Breast epithelium (tissue), 4 donors: ENCODE results near the gene HLA-DQA2. TPM values are rescaled to one million over a fixed set of nuclear protein-coding genes. Genes with fewer than 3 reads are reported as not detected.

Experiments used
- DNase-seq, 2 donors: peaks; one replicate each; pipeline ENCODE4 v3.0.0-alpha.2; 2019; ENCODE audit warnings: low spot score in 2 of 2
- H3K27ac ChIP-seq, 2 donors: fragments of 200-600 bp; sonication (generic) in 1 of 2; one replicate each; pipeline ENCODE4 v1.5.1; 2016 to 2019; ENCODE audit warnings: mild to moderate bottlenecking in 1 of 2
- H3K27me3 ChIP-seq, 2 donors: fragments of 200-600 bp; sonication (generic) in 1 of 2; one replicate each; pipeline versions ENCODE4 v1.5.1 to v1.6.0; 2017 to 2019; ENCODE audit warnings: control low read depth in 1 of 2, mild to moderate bottlenecking in 1 of 2
- H3K36me3 ChIP-seq: fragments of 200-600 bp; one replicate; pipeline ENCODE4 v1.5.1; 2019
- H3K4me1 ChIP-seq, 2 donors: fragments of 200-600 bp; sonication (generic); one replicate each; pipeline ENCODE4 v1.5.1; 2016 to 2019; ENCODE audit warnings: control low read depth in 1 of 2
- H3K4me3 ChIP-seq, 3 donors: fragments of 200-600 bp; sonication (generic); 1 replicate in 2 of 3; 2 replicates in 1 of 3; pipeline ENCODE4 v1.5.1; 2016 to 2019; ENCODE audit warnings: mild to moderate bottlenecking in 3 of 3, moderate library complexity in 2 of 3
- H3K9me3 ChIP-seq, 2 donors: fragments of 200-600 bp; sonication (generic) in 1 of 2; one replicate each; pipeline ENCODE4 v1.5.1; 2016 to 2019; ENCODE audit warnings: control low read depth in 1 of 2
- CTCF ChIP-seq, 3 donors: fragments of 450-650 bp; IDR thresholded peaks; one replicate each; pipeline ENCODE4 v1.5.1; 2016 to 2017; ENCODE audit warnings: antibody characterized with exemption in 3 of 3, mild to moderate bottlenecking in 3 of 3, moderate library complexity in 3 of 3
- POLR2A ChIP-seq: fragments of 450-650 bp; IDR thresholded peaks from one replicate; pipeline ENCODE4 v1.6.1; 2016; ENCODE audit warnings: antibody characterized with exemption, mild to moderate bottlenecking, moderate library complexity
- POLR2AphosphoS5 ChIP-seq, 3 donors: sonication (generic); formaldehyde crosslinking; IDR thresholded peaks; one replicate each; pipeline ENCODE4 v1.6.1; 2017; ENCODE audit warnings: antibody characterized with exemption in 3 of 3
- intact Hi-C: fragments of 100-400 bp; cut with DNase I; formaldehyde crosslinking; loops from one replicate; pipeline ENCODE4 v1.15.1; 2023; ENCODE audit warnings: low total_unique reads
- total RNA-seq, 3 donors: library from RNA; depleted of rRNA; stranded (reverse); fragments of >200 nt; gene quantifications; one replicate each; pipeline ENCODE4 v1.1.0, GENCODE V29; 2016

HLA-DQA2 gene
- total RNA-seq, 3 donors from 2014 or later, result 0.48 to 2.0 (median 2.0) TPM

GRCh38 chr6:32761548-32761947 is 20.4 kb downstream of the HLA-DQA2 start:
- no peak for DNase-seq
- Histone ChIP-seq H3K27ac (no peak overlapping the region), H3K4me3 (no peak overlapping the region), H3K9me3 (no peaks in the 10 kb centered on the region), H3K27me3 (peaks cover 0 to 15% of the 10 kb centered on the region in 2 donors), H3K36me3 (no peaks in the 10 kb centered on the region), H3K4me1 (no peaks in the 10 kb centered on the region)
- TF ChIP-seq POLR2AphosphoS5 (IDR thresholded peaks at IDR 0.05) (no peak), POLR2A (no peak), CTCF (IDR thresholded peaks at IDR 0.05) (no peak)
- intact Hi-C loops, result no loop called here

DNA sequence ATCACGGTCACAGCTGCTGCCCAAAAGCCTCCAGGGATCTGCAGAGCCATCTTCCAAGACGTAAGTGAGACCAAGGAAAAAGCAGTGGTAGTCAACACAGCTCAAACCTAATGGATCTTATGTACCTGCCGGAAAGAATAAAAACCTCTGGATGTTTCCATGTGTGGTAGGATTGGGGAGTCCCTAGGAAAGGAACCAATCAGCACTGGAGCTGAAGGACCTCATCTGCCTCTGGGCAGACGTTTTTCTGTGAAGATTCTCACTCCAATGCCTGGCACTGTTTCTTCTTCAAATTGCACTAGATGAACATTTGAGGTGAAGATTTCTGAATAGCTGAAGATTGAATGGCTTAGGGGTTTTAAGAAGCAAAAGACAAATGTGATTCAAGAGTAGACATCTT is 22.2 kb downstream of the HLA-DQA2 start, which contains the start of gene HLA-DQB2:
Gene HLA-DQB2 (minus strand): TSS at position 112 of the 400 bp plus-strand sequence. CDS start 62 bp downstream, at position 50.
- Histone ChIP-seq H3K27ac (no peak within 1 kb of the TSS), H3K4me3 (no peak within 1 kb of the TSS), H3K36me3 (no peaks in the 10 kb centered on the region), H3K27me3 (peaks cover 0 to 22% of the 10 kb centered on the region in 2 donors), H3K9me3 (no peaks in the 10 kb centered on the region), H3K4me1 (no peaks in the 10 kb centered on the region)
- TF ChIP-seq POLR2A, result no peak
- TF ChIP-seq CTCF (IDR thresholded peaks at IDR 0.05), result no peak
- no peak for TF ChIP-seq POLR2AphosphoS5 (IDR thresholded peaks at IDR 0.05)
- no peak for DNase-seq
- intact Hi-C loops, result no loop called here

GRCh38 chr6:32764048-32764447 is 22.9 kb downstream of the HLA-DQA2 start:
- no peak overlapping the region for H3K27ac ChIP-seq
- H3K27me3 ChIP-seq, result peaks cover 0 to 22% of the 10 kb centered on the region in 2 donors
- no peak for TF ChIP-seq POLR2AphosphoS5 (IDR thresholded peaks at IDR 0.05)
- TF ChIP-seq CTCF (IDR thresholded peaks at IDR 0.05), result no peak
- no peak for TF ChIP-seq POLR2A
- no peaks in the 10 kb centered on the region for H3K36me3 ChIP-seq
- no peak for DNase-seq
- H3K4me1 ChIP-seq, result no peaks in the 10 kb centered on the region
- no peak overlapping the region for H3K4me3 ChIP-seq
- no peaks in the 10 kb centered on the region for H3K9me3 ChIP-seq
- intact Hi-C loops, result no loop called here

DNA sequence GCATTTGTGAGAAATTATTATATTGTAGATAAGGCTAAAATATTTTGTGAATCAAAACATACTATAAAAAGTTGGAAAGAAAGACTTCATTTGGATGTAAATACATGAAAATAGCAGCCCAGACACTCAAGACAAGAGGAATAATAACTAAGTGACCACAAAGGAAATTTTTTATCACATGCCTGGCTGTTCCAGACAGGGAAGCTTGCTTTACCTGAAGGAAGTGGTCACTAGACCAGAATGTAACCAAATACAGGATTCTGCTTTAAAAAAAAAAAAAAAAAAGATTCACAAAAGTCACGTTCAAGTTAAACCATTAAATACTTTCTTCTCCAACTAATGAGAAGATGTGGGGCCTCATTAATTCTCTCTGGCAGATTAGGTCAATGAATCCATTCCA is 31.5 kb downstream of the HLA-DQA2 start:
- H3K9me3 ChIP-seq, result no peaks in the 10 kb centered on the region
- no peak for TF ChIP-seq POLR2A
- no peak for TF ChIP-seq CTCF (IDR thresholded peaks at IDR 0.05)
- no peak for TF ChIP-seq POLR2AphosphoS5 (IDR thresholded peaks at IDR 0.05)
- H3K27ac ChIP-seq, result no peak overlapping the region
- H3K4me1 ChIP-seq, result no peaks in the 10 kb centered on the region
- intact Hi-C loops, result no loop called here
- no peak for DNase-seq
- no peak overlapping the region for H3K4me3 ChIP-seq
- no peaks in the 10 kb centered on the region for H3K36me3 ChIP-seq
- H3K27me3 ChIP-seq, result peaks cover 0 to 3% of the 10 kb centered on the region in 2 donors

DNA sequence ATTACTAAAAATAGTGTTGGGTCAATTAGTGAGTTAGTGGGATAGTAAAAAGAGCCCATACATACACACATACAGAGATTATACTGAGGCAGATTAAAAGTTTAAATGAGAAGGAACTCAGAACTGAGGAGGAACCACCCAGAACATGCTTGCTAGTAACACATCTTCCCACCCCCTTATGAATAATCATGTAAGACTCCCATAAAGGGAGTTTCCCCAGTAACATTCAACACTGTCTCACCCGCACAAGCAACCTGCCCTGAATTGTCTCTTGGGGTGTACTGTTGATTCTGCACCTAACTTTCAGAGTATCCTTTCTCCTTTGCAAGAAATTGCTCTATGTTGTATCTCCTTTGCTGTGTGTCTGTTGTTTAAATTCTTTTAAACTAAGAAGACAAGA is 33.2 kb downstream of the HLA-DQA2 start:
- no peaks in the 10 kb centered on the region for H3K27me3 ChIP-seq
- TF ChIP-seq POLR2AphosphoS5 (IDR thresholded peaks at IDR 0.05) (no peak), POLR2A (no peak), CTCF (IDR thresholded peaks at IDR 0.05) (no peak)
- no peaks in the 10 kb centered on the region for H3K36me3 ChIP-seq
- no peak overlapping the region for H3K27ac ChIP-seq
- H3K4me1 ChIP-seq, result no peaks in the 10 kb centered on the region
- H3K4me3 ChIP-seq, result no peak overlapping the region
- intact Hi-C loops, result no loop called here
- DNase-seq, result no peak
- no peaks in the 10 kb centered on the region for H3K9me3 ChIP-seq
